HG03432 (cell line): ENCODE data around the gene ATG7.
"Not testable (repeated sequence)": the region's sequence is repeated elsewhere in the genome, so short reads cannot be mapped to it uniquely, and the experiment has no call there.

ENCODE experiments used
- ATAC-seq: cut with Tn5 transposase; IDR thresholded peaks from one replicate; pipeline ENCODE4 v1.9.1; 2021; ENCODE audit warnings: mild to moderate bottlenecking, moderate library complexity; ENCODE audit not compliant: unreplicated experiment

ATG7 gene

GRCh38 chr3:11526121-11526520, 253.9 kb downstream of the ATG7 start:
- ATAC-seq, result not testable (repeated sequence)

- no peak for ATAC-seq
These were observed 257.1 kb downstream of the ATG7 start for GRCh38 chr3:11529281-11529680.

DNA sequence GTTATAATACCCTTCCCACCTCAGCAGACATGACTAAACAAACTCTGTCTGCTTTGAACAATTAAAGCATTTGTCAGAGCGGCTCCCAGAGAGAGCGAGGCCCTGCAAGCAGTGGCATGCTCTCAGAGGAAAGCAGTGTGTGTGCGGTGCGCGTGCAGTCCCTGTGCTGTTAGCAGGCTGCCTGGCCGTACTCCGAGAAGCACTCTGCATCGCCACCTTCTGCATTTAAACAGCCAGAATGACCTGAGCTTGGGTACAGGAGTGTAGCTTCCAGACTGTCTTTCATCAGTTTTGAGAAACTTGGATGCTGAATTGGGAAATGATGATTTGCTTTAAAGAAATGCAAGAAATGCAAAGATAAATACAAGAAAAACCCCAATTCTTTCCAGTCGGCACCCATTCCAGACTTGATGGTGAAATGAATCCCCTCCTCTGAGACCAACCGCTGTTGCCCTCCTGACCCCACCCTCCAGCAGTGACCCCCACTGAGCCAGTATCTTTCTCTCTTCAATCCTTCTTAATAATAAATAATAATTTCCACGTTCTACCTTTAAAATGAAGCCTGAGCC, 258.0 kb downstream of the ATG7 start:
- no peak for ATAC-seq

DNA sequence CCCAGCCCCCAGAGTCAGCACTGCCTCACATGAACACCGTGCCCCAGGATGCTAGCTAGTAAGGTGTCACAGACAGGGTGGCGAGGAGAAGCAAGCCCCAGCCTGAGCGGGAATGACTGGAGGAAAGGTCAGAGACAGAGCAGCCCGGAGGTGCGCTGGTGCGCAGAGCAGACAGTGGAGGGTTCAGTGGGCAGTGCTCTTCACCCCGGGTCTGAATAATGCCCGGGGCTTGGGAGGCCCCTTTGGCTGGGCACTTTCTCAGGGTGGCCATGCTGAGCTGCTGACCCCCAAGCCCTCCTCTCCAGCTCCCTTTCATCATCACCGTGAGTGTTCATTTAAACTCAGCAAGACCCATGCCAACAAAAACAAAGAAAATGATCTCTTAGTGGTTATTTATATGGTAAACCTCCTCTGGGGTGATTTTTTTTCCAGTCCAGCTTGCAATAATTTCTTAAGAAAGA, 260.8 kb downstream of the ATG7 start:
- ATAC-seq, result no peak

DNA sequence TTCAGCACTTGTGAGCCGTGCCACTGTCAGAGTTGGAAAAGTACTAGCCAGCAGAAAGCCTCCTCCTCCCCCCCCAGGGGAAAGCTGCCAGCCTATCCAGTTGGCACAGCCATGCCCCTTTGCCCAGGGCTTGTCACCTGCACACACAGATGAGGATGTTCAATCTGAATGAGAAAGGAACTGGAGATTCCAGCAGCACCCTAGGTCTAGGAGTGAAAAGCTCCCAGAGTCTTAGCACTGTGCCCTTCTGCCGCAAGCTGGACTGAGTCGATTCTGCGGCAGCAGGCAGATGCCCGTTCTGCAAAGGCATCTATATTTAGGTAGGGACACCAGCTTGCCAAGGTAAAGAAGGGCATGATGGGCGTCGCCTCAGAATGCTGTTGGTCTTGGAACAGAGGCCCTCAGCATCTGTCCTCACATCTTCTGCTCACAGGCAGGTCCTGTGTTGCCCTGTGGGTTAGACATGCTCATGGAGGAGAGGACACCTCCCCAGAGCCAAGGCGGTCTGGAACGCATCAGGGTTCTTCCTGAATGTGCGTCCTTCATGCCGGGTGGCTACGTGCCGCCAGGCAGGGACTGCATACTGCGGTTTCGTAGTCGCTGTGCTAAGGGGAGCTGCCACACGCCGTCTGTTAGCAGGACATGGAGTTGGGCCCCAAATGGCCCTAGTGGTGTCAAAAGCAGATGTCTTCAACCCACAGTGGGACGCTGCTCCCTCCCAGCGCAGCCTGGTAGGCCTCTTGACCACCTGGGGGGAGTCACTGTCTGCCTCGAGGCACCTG, 262.0 kb downstream of the ATG7 start:
- ATAC-seq, result no peak

GRCh38 chr3:11534793-11535101, 262.6 kb downstream of the ATG7 start:
- ATAC-seq, result no peak

DNA sequence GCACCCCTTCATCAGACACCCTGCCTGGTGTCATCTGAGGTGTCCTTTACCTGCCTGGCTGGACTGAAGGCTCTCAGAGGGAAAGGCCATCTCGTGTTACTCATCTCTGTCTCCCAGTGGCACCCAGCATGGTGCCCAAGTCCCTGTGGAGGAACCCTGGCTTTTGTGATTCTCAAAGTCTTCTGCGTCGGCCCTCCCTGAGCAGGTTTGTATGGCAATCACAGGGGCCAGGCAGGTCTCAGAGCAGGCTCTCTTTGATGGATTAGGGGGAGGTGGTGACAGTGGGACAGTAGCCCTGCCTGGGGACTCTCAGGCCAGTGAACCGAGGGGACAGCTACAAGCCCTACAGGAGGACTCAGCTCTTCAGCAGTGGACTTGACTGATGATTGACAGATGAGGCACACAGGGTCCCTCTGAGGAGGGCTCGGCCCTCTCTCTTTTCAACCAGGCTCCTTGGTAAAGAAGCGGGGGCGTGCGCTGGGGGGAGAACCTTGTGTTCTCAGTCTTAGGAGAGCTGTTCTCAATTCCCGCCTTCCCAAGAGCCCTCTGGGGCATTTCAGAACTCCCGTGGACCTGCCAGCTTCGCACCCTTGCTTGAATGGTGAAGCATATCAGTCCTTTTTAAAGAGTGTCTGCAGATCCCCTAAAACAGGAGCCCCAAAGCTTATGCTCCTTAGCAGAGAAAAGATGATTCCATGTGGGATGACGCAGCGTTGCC, 263.2 kb downstream of the ATG7 start:
- ATAC-seq, result no peak

DNA sequence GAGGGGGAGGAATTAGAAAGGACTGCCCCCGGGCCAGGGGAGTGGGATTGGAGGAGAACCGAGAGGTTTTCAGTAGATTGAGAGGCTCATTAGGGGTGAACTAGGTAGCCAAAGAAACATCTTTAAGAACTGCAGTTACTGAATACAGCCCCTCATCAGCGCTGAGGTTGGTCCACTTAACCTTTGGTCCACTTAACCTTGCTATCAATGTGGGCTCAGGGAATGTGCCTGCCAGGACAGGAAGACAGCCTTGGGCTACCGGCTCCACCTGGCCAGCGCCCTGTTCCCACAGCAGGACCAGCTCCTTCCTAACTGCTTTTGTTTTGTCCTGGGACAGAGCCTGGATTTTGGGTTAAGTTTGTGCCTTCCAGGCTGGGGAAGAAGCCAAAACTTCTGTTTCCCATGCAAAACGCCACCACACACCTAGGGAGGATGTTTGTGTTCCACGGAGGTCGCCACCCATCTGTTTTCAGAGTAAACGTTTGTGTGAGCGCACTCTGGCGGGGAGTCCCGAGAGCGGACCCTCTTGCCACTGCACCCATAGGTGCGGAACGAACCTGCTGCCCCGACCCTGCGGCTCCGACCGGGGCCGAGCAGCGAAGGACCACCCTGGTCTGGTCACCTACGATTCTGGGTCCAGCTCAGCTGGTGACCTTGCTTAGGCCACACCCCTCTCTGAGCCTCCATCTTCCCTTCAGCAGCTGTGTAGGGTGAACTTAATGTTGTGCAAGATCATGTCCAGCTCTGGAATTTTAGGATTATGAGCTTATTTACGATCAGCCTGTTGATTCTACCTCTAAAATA, 264.1 kb downstream of the ATG7 start:
- no peak for ATAC-seq

- ATAC-seq, result no peak
These were observed 264.9 kb downstream of the ATG7 start for GRCh38 chr3:11536936-11537612.

DNA sequence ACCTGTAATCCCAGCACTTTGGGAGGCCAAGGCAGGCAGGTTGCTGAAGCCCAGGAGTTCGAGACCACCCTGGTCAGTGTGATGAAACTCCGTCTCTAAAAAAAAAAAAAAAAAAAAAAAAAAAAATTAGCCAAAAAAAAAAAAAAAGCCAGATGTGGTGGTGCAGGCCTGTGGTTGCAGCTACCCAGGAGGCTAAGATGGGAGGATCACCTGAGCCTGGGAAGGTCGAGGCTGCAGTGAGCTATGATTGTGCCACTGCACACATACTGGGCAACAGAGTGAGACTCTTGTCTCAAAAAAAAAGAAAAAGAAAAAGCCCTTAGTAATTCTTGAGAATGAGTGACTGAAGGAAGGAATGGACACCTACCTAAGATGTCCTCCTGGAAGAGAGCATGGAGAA, 266.4 kb downstream of the ATG7 start:
- no peak for ATAC-seq

DNA sequence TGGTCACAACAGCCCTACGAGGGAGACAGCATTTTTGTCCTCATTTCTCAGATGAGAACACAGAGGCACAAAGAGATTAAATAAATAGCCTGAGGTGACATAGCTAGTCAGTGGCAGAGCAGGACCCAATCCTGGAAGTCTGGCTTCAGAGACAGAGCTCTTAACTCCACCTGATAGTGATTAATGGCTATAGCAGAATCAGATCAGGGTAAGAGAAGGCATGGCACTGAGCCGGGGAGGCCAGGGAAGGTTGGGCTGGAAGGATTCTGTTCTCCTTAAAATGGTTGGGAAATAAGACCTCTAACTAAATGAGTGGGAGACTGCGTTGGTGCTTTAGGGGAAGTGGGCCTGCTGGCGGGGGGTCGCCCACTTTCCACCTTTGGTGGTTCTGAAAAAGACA, 267.0 kb downstream of the ATG7 start:
- no peak for ATAC-seq

DNA sequence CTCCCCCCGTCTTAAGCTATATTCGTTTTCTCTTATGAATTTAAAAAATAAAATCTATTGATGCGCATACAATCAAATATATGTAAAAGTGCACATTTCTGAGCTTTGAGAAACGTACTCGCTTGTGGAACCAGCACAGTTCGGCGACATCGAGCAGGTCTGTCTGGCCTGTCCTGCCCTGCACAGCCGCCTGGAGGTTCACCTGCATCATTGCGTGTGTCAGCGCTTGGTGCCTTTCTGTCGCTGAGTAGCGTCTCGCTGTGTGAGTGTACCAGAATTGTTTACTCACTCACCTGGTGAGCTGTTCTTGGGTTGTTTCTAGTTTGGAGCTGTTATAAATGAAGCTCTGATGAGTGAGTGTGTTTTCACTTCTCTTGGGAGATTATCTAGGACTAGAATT, 267.5 kb downstream of the ATG7 start:
- no peak for ATAC-seq

GRCh38 chr3:11541321-11542303, 269.4 kb downstream of the ATG7 start:
- ATAC-seq, result no peak

DNA sequence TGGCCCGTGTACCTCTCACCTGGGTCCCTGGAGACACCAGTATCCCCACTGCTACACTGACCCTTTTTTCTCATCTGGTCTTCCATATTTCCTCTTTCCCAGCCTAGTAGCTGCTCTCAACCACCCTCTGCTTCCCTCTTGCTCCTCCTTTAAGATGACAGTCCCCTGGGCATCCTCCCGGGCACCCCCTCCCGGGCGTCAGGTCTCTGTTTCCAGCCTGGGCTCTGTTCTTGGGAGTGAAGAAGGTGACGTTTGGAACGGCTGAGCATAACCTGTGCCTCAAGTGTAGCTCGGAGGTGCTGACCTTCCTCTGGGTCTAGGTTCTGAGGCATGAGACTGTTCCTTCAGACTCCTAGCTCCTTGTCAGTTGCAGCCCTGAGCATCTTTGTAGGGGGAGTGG, 270.4 kb downstream of the ATG7 start:
- ATAC-seq, result no peak

GRCh38 chr3:11543141-11543947, 271.1 kb downstream of the ATG7 start:
- no peak for ATAC-seq

DNA sequence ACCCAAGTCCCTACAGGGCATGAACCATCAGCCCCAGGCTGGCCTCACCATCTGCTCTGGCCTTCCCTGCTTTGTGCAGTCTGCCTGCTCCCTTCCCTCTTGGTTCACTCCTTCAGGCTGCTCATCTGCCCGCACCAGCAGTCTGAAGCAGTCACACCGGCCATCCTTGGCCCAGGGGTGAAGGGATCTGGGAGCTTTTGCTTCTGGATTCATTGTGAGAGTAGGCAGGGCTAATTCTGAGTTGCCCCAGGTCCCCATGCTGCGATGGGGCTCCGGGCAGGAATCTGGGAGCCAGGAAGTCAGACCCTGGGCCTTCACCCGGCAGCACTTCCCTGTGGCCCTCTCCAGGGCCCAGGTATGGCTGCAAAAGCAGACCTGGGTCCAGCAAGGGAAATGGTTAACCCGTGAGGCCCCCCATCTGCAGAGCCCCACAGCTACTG, 271.8 kb downstream of the ATG7 start:
- ATAC-seq, result no peak

- no peak for ATAC-seq
These were observed 272.4 kb downstream of the ATG7 start for GRCh38 chr3:11544412-11545181.
